ENCODE data around the gene NKAIN2.
"Not testable (repeated sequence)": the region's sequence is repeated elsewhere in the genome, so short reads cannot be mapped to it uniquely, and the experiment has no call there.

NKAIN2 gene

DNA sequence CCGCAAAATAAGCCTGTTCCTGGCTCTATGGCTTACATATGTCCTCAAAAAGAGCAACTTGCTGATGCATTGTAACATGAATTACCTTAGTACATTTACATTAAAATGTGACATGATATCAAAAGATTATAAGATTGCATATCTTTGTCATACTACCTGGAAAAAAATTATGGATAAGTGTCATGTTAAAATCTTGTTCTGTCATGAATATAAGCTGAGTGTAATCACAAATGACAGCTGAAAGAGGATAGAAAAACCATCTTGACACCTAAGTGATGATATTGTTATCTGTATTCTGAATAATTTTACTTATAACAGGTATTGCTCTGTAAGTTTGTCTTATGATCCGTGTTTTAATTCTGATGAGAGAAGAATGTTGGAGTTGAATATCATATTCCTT is 655.6 kb downstream of the NKAIN2 start:
- H3K27ac ChIP-seq (ENCODE audit: low read depth, low read length): no peak overlapping the region
- no peaks in the 10 kb centered on the region for H3K4me1 ChIP-seq (ENCODE audit: control insufficient read depth in 1 of 2, insufficient read depth in 2 of 2, low read length in 2 of 2)
- H3K4me3 ChIP-seq (ENCODE audit: low read depth in 1 of 2, low read length in 2 of 2): no peak overlapping the region
- no peaks in the 10 kb centered on the region for H3K27me3 ChIP-seq (ENCODE audit: control insufficient read depth in 1 of 2, insufficient read depth in 2 of 2, low read length in 2 of 2)
- H3K9me3 ChIP-seq (ENCODE audit: control insufficient read depth in 1 of 2, low read length in 2 of 2): peaks cover 0 to 7% of the 10 kb centered on the region in 2 donors
- H3K9ac ChIP-seq (ENCODE audit: low read depth in 1 of 2, low read length in 2 of 2): no peak overlapping the region
- H3K36me3 ChIP-seq (ENCODE audit: control insufficient read depth in 1 of 2, insufficient read depth in 2 of 2, low read length in 2 of 2): no peaks in the 10 kb centered on the region

DNA sequence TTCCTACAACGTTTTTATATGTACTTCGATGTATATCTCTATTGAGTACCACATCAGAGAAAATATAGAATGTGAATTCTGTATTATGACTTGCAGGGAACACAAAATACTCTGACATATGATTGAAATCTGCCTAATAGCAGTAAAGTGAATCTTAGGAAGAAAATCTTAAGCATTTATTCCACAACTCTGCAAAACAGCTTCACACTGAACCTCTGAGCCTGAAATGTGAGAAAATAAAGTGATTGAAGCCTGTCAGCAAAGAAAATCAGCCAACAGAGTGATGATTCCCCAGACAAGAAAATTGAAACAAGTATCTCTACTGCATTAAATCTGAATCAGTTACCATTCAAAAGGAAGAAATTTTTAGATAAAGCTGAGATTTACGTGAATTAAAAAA is 659.1 kb downstream of the NKAIN2 start:
- H3K4me1 ChIP-seq (ENCODE audit: control insufficient read depth in 1 of 2, insufficient read depth in 2 of 2, low read length in 2 of 2): no peaks in the 10 kb centered on the region
- no peak overlapping the region for H3K4me3 ChIP-seq (ENCODE audit: low read depth in 1 of 2, low read length in 2 of 2)
- no peaks in the 10 kb centered on the region for H3K36me3 ChIP-seq (ENCODE audit: control insufficient read depth in 1 of 2, insufficient read depth in 2 of 2, low read length in 2 of 2)
- H3K27me3 ChIP-seq (ENCODE audit: control insufficient read depth in 1 of 2, insufficient read depth in 2 of 2, low read length in 2 of 2): no peaks in the 10 kb centered on the region
- no peak overlapping the region for H3K27ac ChIP-seq (ENCODE audit: low read depth, low read length)
- no peak overlapping the region for H3K9ac ChIP-seq (ENCODE audit: low read depth in 1 of 2, low read length in 2 of 2)
- peaks cover 0 to 7% of the 10 kb centered on the region in 2 donors for H3K9me3 ChIP-seq (ENCODE audit: control insufficient read depth in 1 of 2, low read length in 2 of 2)

DNA sequence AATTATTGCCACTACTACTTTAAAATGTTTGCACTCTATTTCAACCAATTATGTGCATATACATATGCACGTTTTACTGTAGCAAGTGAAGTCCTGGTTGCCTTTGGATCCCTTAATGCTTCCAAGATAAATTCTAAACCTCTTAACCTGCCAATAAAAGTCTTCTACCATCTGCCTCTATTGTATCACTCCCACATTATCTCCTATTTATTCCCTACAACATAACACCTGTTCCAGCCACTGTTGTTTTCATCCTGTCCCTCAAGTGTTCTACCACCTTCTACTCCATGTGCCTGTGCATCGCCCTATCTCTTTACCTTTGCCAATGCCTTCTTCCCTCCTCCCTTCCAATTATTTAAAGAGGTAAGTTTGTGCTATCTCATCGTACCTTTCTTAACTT is 659.6 kb downstream of the NKAIN2 start:
- Histone ChIP-seq H3K4me3 (ENCODE audit: low read depth in 1 of 2, low read length in 2 of 2) (no peak overlapping the region), H3K27ac (ENCODE audit: low read depth, low read length) (no peak overlapping the region), H3K9me3 (ENCODE audit: control insufficient read depth in 1 of 2, low read length in 2 of 2) (peaks cover 0 to 7% of the 10 kb centered on the region in 2 donors), H3K27me3 (ENCODE audit: control insufficient read depth in 1 of 2, insufficient read depth in 2 of 2, low read length in 2 of 2) (no peaks in the 10 kb centered on the region), H3K36me3 (ENCODE audit: control insufficient read depth in 1 of 2, insufficient read depth in 2 of 2, low read length in 2 of 2) (no peaks in the 10 kb centered on the region), H3K4me1 (ENCODE audit: control insufficient read depth in 1 of 2, insufficient read depth in 2 of 2, low read length in 2 of 2) (no peaks in the 10 kb centered on the region), H3K9ac (ENCODE audit: low read depth in 1 of 2, low read length in 2 of 2) (no peak overlapping the region)

DNA sequence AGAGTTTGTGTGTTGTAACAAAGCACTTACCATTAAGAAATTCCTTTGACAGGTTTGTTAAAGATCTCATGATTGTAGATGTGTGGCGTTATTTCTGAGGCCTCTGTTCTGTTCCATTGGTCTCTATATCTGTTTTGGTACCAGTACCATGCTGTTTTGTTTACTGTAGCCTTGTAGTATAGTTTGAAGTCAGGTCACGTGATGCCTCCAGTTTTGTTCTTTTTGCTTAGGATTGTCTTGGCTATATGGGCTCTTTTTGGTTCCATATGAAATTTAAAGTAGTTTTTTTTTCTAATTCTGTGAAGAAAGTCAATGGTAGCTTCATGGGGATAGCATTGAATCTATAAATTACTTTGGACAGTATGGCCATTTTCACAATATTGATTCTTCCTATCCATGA is 660.9 kb downstream of the NKAIN2 start:
- not testable (repeated sequence) for H3K4me1 ChIP-seq (ENCODE audit: control insufficient read depth in 1 of 2, insufficient read depth in 2 of 2, low read length in 2 of 2); H3K27me3 ChIP-seq (ENCODE audit: control insufficient read depth in 1 of 2, insufficient read depth in 2 of 2, low read length in 2 of 2); H3K36me3 ChIP-seq (ENCODE audit: control insufficient read depth in 1 of 2, insufficient read depth in 2 of 2, low read length in 2 of 2); H3K4me3 ChIP-seq (ENCODE audit: low read depth in 1 of 2, low read length in 2 of 2); H3K9me3 ChIP-seq (ENCODE audit: control insufficient read depth in 1 of 2, low read length in 2 of 2); H3K27ac ChIP-seq (ENCODE audit: low read depth, low read length); H3K9ac ChIP-seq (ENCODE audit: low read depth in 1 of 2, low read length in 2 of 2)

DNA sequence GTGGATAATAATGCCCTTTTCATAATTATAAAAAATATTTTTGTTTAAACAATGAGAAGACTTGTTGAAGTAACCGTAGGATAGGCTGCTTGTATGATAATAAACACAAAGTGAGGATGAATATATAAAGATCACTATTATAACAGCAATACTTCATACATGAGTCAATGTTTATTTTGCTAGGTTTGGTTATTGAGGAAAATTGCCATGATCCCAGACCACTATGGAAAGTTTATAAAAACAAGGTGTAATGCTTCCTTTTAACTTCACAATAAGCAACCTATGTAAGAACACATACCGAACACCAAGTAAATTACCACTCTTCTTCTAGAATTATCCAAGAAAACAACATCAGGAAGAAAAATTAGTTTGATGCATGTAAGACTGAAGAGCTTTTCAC is 663.3 kb downstream of the NKAIN2 start:
- Histone ChIP-seq H3K4me3 (ENCODE audit: low read depth in 1 of 2, low read length in 2 of 2) (no peak overlapping the region), H3K4me1 (ENCODE audit: control insufficient read depth in 1 of 2, insufficient read depth in 2 of 2, low read length in 2 of 2) (no peaks in the 10 kb centered on the region), H3K9ac (ENCODE audit: low read depth in 1 of 2, low read length in 2 of 2) (no peak overlapping the region), H3K27me3 (ENCODE audit: control insufficient read depth in 1 of 2, insufficient read depth in 2 of 2, low read length in 2 of 2) (no peaks in the 10 kb centered on the region), H3K36me3 (ENCODE audit: control insufficient read depth in 1 of 2, insufficient read depth in 2 of 2, low read length in 2 of 2) (no peaks in the 10 kb centered on the region), H3K27ac (ENCODE audit: low read depth, low read length) (no peak overlapping the region), H3K9me3 (ENCODE audit: control insufficient read depth in 1 of 2, low read length in 2 of 2) (peaks cover 0 to 7% of the 10 kb centered on the region in 2 donors)

DNA sequence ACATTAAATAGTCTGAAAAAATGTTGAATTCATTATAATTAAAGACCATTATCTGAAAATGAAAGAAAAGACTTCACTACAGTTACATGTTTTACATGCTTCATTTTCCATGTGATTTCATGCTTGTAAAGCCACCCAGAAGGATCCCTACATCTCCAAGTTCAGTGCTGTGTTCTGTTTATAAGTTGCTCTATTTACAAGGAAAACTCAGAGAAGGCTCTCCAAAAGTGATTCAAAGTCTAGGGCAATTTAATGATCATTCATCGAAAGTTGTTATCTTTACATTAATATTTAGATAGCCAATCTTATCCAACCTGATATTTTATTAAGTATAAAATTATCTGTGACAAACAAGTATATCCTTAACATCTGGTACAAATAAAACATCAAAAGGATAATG is 663.7 kb downstream of the NKAIN2 start:
- Histone ChIP-seq H3K4me1 (ENCODE audit: control insufficient read depth in 1 of 2, insufficient read depth in 2 of 2, low read length in 2 of 2) (no peaks in the 10 kb centered on the region), H3K4me3 (ENCODE audit: low read depth in 1 of 2, low read length in 2 of 2) (no peak overlapping the region), H3K9ac (ENCODE audit: low read depth in 1 of 2, low read length in 2 of 2) (no peak overlapping the region), H3K27ac (ENCODE audit: low read depth, low read length) (no peak overlapping the region), H3K27me3 (ENCODE audit: control insufficient read depth in 1 of 2, insufficient read depth in 2 of 2, low read length in 2 of 2) (no peaks in the 10 kb centered on the region), H3K36me3 (ENCODE audit: control insufficient read depth in 1 of 2, insufficient read depth in 2 of 2, low read length in 2 of 2) (no peaks in the 10 kb centered on the region), H3K9me3 (ENCODE audit: control insufficient read depth in 1 of 2, low read length in 2 of 2) (peaks cover 0 to 7% of the 10 kb centered on the region in 2 donors)

DNA sequence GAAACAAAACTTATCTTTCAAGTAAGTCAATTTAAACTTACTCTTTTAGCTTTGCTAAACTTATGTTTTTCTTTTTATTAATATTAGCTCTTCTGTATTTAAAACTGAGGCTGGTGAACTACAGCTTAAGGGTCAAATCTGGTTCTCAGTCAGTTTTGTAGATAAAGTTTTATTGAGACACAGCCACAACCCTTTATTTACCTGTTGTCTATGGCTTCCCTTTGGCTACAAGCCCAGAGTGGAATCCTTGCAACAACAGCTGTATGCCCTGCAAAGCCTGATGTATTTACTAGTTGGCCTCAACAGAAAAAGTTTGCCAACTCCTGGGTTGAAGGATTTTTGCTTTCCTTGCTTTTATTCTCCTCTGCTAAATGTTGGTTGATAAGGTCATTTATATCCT is 667.1 kb downstream of the NKAIN2 start:
- no peak overlapping the region for H3K4me3 ChIP-seq (ENCODE audit: low read depth in 1 of 2, low read length in 2 of 2)
- no peaks in the 10 kb centered on the region for H3K9me3 ChIP-seq (ENCODE audit: control insufficient read depth in 1 of 2, low read length in 2 of 2)
- no peak overlapping the region for H3K27ac ChIP-seq (ENCODE audit: low read depth, low read length)
- H3K36me3 ChIP-seq (ENCODE audit: control insufficient read depth in 1 of 2, insufficient read depth in 2 of 2, low read length in 2 of 2): no peaks in the 10 kb centered on the region
- H3K27me3 ChIP-seq (ENCODE audit: control insufficient read depth in 1 of 2, insufficient read depth in 2 of 2, low read length in 2 of 2): no peaks in the 10 kb centered on the region
- H3K4me1 ChIP-seq (ENCODE audit: control insufficient read depth in 1 of 2, insufficient read depth in 2 of 2, low read length in 2 of 2): no peaks in the 10 kb centered on the region
- no peak overlapping the region for H3K9ac ChIP-seq (ENCODE audit: low read depth in 1 of 2, low read length in 2 of 2)

DNA sequence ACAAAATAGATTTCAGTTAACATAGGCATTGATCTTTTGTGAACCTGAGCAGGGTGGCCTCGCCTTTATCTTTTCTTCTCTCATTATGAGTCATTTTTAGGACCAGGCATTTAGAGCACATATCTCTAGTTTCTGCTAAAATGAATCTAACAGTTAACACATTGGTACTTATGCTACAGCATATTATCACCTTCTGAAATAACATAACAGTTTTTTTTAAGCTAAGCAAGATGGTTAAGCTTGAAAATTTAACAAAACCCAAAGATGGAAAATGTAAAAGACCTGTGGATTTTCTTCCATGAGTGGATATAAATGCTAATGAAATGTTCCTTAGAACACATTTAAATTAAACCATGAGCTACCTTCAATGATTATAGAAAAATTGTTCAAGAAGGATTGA is 671.5 kb downstream of the NKAIN2 start:
- Histone ChIP-seq H3K4me1 (ENCODE audit: control insufficient read depth in 1 of 2, insufficient read depth in 2 of 2, low read length in 2 of 2) (no peaks in the 10 kb centered on the region), H3K27ac (ENCODE audit: low read depth, low read length) (no peak overlapping the region), H3K9ac (ENCODE audit: low read depth in 1 of 2, low read length in 2 of 2) (no peak overlapping the region), H3K27me3 (ENCODE audit: control insufficient read depth in 1 of 2, insufficient read depth in 2 of 2, low read length in 2 of 2) (no peaks in the 10 kb centered on the region), H3K4me3 (ENCODE audit: low read depth in 1 of 2, low read length in 2 of 2) (no peak overlapping the region), H3K9me3 (ENCODE audit: control insufficient read depth in 1 of 2, low read length in 2 of 2) (no peaks in the 10 kb centered on the region), H3K36me3 (ENCODE audit: control insufficient read depth in 1 of 2, insufficient read depth in 2 of 2, low read length in 2 of 2) (no peaks in the 10 kb centered on the region)

DNA sequence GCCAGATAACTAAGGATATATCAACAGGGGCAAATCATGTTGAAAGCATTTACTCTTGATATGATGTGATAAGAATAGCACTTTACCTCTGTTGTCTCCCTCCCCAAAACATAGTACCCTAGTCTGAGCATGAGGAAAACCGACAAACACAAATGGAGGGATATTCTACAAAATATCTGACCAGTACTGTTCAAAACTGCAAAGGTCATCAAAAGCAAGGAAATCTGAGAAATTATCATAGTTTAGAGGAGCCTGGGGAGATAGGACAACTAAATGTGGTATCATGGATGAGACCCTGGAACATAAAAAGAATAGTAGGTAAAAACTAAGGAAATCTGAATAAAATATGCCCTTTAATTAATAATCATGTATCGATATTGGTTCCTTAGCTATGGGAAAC is 675.2 kb downstream of the NKAIN2 start:
- Histone ChIP-seq H3K27ac (ENCODE audit: low read depth, low read length) (no peak overlapping the region), H3K36me3 (ENCODE audit: control insufficient read depth in 1 of 2, insufficient read depth in 2 of 2, low read length in 2 of 2) (no peaks in the 10 kb centered on the region), H3K9ac (ENCODE audit: low read depth in 1 of 2, low read length in 2 of 2) (no peak overlapping the region), H3K4me3 (ENCODE audit: low read depth in 1 of 2, low read length in 2 of 2) (no peak overlapping the region), H3K9me3 (ENCODE audit: control insufficient read depth in 1 of 2, low read length in 2 of 2) (no peaks in the 10 kb centered on the region), H3K27me3 (ENCODE audit: control insufficient read depth in 1 of 2, insufficient read depth in 2 of 2, low read length in 2 of 2) (no peaks in the 10 kb centered on the region), H3K4me1 (ENCODE audit: control insufficient read depth in 1 of 2, insufficient read depth in 2 of 2, low read length in 2 of 2) (no peaks in the 10 kb centered on the region)

DNA sequence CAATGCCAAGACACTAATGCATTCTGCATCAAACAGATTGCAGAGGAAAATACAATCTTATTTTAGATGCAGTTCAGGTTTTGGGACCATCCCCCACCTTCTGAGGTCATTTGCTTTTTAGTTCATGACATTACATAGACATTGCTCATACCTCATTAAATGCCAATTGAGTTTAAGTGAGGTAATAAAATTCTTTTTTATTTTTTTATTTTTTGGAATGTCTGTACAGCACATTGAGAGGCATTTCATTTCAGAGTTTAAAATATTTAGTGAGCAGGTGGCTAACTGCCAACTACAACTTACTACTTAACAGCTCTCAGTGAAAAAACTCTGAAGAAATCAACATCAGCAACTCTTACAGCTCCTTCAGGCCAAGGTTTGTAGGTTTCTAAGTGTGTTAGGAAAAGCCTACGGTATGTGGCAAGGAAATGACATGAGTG is 676.3 kb downstream of the NKAIN2 start:
- Histone ChIP-seq H3K36me3 (ENCODE audit: control insufficient read depth in 1 of 2, insufficient read depth in 2 of 2, low read length in 2 of 2) (no peaks in the 10 kb centered on the region), H3K27me3 (ENCODE audit: control insufficient read depth in 1 of 2, insufficient read depth in 2 of 2, low read length in 2 of 2) (no peaks in the 10 kb centered on the region), H3K9me3 (ENCODE audit: control insufficient read depth in 1 of 2, low read length in 2 of 2) (no peaks in the 10 kb centered on the region), H3K4me1 (ENCODE audit: control insufficient read depth in 1 of 2, insufficient read depth in 2 of 2, low read length in 2 of 2) (no peaks in the 10 kb centered on the region), H3K9ac (ENCODE audit: low read depth in 1 of 2, low read length in 2 of 2) (no peak overlapping the region), H3K4me3 (ENCODE audit: low read depth in 1 of 2, low read length in 2 of 2) (no peak overlapping the region), H3K27ac (ENCODE audit: low read depth, low read length) (no peak overlapping the region)

DNA sequence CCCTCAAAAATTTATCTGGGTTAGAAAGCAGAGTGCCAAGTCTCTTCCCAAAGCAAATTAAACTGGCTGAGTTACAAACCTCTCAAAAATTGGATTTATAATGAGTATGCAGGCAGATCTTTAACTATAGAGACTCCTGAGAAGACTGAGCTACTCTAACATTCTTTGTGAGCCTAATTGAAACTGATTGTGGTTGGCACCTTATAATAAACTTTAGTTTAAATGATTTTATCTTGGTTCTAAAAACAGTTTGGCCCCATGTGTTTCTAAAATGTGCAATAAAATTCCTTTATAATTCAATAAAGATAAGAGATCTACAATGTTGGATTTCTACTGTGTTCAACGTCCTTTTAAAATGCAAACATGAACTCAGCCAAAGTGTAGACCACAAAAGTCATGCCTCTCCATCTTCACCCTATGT is 678.4 kb downstream of the NKAIN2 start:
- H3K9me3 ChIP-seq (ENCODE audit: control insufficient read depth in 1 of 2, low read length in 2 of 2): no peaks in the 10 kb centered on the region
- no peaks in the 10 kb centered on the region for H3K4me1 ChIP-seq (ENCODE audit: control insufficient read depth in 1 of 2, insufficient read depth in 2 of 2, low read length in 2 of 2)
- H3K4me3 ChIP-seq (ENCODE audit: low read depth in 1 of 2, low read length in 2 of 2): no peak overlapping the region
- no peak overlapping the region for H3K27ac ChIP-seq (ENCODE audit: low read depth, low read length)
- H3K36me3 ChIP-seq (ENCODE audit: control insufficient read depth in 1 of 2, insufficient read depth in 2 of 2, low read length in 2 of 2): no peaks in the 10 kb centered on the region
- no peak overlapping the region for H3K9ac ChIP-seq (ENCODE audit: low read depth in 1 of 2, low read length in 2 of 2)
- no peaks in the 10 kb centered on the region for H3K27me3 ChIP-seq (ENCODE audit: control insufficient read depth in 1 of 2, insufficient read depth in 2 of 2, low read length in 2 of 2)
